Measurements from ENCODE around the gene ARF1.

ARF1 gene

DNA sequence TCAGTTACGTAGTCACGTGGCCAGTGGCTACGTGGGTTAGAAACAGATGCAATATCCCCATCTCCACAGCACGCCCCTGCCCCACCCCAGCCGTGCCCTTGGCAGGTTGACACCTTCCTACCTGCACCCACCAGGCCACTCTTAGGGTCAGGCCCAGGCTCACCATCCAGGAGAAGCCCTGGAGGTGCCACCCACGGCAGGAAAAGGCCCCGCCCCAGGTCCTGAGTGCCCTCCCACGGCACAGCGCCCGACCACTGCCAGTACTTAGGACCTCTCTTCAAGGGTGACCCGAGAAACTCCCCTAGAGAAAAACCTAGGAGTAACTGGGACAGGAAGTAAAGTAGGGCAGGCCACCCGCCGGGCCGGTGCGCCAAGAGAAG, 19.1 kb downstream of the ARF1 start:
- TF ChIP-seq, protein P1, sequence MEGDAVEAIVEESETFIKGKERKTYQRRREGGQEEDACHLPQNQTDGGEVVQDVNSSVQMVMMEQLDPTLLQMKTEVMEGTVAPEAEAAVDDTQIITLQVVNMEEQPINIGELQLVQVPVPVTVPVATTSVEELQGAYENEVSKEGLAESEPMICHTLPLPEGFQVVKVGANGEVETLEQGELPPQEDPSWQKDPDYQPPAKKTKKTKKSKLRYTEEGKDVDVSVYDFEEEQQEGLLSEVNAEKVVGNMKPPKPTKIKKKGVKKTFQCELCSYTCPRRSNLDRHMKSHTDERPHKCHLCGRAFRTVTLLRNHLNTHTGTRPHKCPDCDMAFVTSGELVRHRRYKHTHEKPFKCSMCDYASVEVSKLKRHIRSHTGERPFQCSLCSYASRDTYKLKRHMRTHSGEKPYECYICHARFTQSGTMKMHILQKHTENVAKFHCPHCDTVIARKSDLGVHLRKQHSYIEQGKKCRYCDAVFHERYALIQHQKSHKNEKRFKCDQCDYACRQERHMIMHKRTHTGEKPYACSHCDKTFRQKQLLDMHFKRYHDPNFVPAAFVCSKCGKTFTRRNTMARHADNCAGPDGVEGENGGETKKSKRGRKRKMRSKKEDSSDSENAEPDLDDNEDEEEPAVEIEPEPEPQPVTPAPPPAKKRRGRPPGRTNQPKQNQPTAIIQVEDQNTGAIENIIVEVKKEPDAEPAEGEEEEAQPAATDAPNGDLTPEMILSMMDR (IDR thresholded peaks at IDR 0.05; ENCODE audit: insufficient read depth, low read length, missing control alignments), result no peak
- ChIA-PET CTCF (interaction anchor here (0.9 to 1.3 kb wide), 3 partner anchors 10 to 103 kb away, joined by 3 to 6 read pairs (median 4); no protein-coding TSS in a partner anchor), POLR2A (interaction anchor here (1.0 to 1.1 kb wide), 2 partner anchors 14 to 19 kb away, joined by 3 to 4 read pairs; no protein-coding TSS in a partner anchor)
- no peak for DNase-seq (ENCODE audit: low read depth, low spot score)
- H3K4me3 ChIP-seq (ENCODE audit: low read depth, low read length), result peak overlapping the region; percentile 93

GRCh38 chr1:228101994-228102790, 19.7 kb downstream of the ARF1 start:
- POLR2A ChIA-PET, result interaction anchor here (1.0 to 1.1 kb wide), 2 partner anchors 15 to 20 kb away, joined by 3 to 4 read pairs; no protein-coding TSS in a partner anchor
- CTCF ChIA-PET, result interaction anchor here (0.9 to 1.3 kb wide), 3 partner anchors 10 to 104 kb away, joined by 3 to 6 read pairs (median 4); no protein-coding TSS in a partner anchor
- no peak for DNase-seq (ENCODE audit: low read depth, low spot score)
- TF ChIP-seq, protein P1 (IDR thresholded peaks at IDR 0.05; ENCODE audit: insufficient read depth, low read length, missing control alignments), result peak; percentile 27
- H3K4me3 ChIP-seq (ENCODE audit: low read depth, low read length), result peak overlapping the region; percentile 93

DNA sequence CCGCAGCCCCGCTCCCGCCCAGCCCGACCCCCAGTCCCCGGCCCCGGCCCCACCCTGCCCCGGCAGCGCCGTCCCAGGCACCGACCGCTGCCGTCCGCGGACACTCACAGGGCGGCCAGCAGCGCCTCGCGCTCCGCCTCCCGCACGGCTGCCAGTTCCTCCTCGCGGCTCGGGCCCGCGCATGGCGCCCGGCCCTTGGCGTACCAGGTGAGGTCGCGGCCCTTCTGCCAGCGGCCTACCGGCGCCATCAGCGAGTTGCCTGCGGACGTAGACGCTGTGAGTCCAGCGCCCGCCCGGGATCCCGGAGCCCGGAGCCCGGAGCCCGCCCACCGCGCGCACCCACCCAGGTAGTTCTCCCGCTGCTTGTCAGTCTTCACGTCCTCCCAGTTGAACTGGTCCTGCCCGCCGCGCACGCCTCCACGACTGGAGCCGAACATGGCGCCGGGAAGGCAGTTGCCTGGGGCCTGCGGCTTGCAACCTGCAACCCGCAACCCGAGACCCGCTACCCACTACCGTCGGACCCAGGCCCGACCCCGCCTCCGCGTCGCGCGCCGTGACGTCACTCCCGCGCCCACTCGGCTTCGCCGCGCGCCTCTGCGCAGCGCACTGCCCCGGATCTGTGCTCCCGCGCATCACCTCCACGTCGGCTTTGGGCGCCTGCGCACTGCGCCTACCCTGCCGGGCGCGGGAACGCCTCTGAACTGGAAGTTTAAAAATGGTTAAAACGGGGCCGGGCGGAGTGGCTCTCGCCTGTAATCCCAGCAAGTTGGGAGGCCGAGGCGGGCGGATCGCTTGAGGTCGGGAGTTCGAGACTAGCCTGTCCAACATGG, 20.5 kb downstream of the ARF1 start, which contains the start of gene C1orf35:
TSS of gene C1orf35 (minus strand) at position 535 of the 830 bp plus-strand sequence. CDS start at position 437, 98 bp downstream.
- ChIA-PET POLR2A (no interaction called here), CTCF (no interaction called here)
- H3K4me3 ChIP-seq (ENCODE audit: low read depth, low read length), result peak within 1 kb of the TSS; percentile 93
- no peak for DNase-seq (ENCODE audit: low read depth, low spot score)
- TF ChIP-seq, protein P1 (IDR thresholded peaks at IDR 0.05; ENCODE audit: insufficient read depth, low read length, missing control alignments), result no peak

GRCh38 chr1:228104526-228105269, 22.2 kb downstream of the ARF1 start:
- H3K4me3 ChIP-seq (ENCODE audit: low read depth, low read length), result no peak overlapping the region
- POLR2A ChIA-PET, result no interaction called here
- DNase-seq (ENCODE audit: low read depth, low spot score), result no peak
- TF ChIP-seq, protein P1 (IDR thresholded peaks at IDR 0.05; ENCODE audit: insufficient read depth, low read length, missing control alignments), result no peak
- CTCF ChIA-PET, result interaction anchor here (1.4 kb wide), 1 partner anchor 61 kb away, joined by 3 read pairs; the partner anchor contains the start of gene IBA57

GRCh38 chr1:228105270-228105995, 22.9 kb downstream of the ARF1 start:
- TF ChIP-seq, protein P1 (IDR thresholded peaks at IDR 0.05; ENCODE audit: insufficient read depth, low read length, missing control alignments), result no peak
- no peak overlapping the region for H3K4me3 ChIP-seq (ENCODE audit: low read depth, low read length)
- no peak for DNase-seq (ENCODE audit: low read depth, low spot score)
- CTCF ChIA-PET, result interaction anchor here (1.3 to 1.4 kb wide), 2 partner anchors 25 to 60 kb away, joined by 3 to 4 read pairs; partner anchors contain the start of gene IBA57
- POLR2A ChIA-PET, result interaction anchor here (1.3 kb wide), 1 partner anchor 23 kb away, joined by 4 read pairs; the partner anchor contains the start of gene ARF1
